CD4-positive, alpha-beta T cell treated with Interleukin-4 for 1 hour (primary cell): Measurements from ENCODE around the gene SMAD3.

Experiments used
- DNase-seq, 2 donors: peaks; one replicate each; pipeline ENCODE4 v3.0.0-alpha.2; 2020 to 2022

The SMAD3 gene

GRCh38 chr15:67185621-67186225 is 120.3 kb downstream of the SMAD3 start:
- DNase-seq = peak in 1 of 2 donors; percentile 20

- DNase-seq = peak in 1 of 2 donors; percentile 33
Measured at GRCh38 chr15:67186226-67186649, 120.8 kb downstream of the SMAD3 start.

DNA sequence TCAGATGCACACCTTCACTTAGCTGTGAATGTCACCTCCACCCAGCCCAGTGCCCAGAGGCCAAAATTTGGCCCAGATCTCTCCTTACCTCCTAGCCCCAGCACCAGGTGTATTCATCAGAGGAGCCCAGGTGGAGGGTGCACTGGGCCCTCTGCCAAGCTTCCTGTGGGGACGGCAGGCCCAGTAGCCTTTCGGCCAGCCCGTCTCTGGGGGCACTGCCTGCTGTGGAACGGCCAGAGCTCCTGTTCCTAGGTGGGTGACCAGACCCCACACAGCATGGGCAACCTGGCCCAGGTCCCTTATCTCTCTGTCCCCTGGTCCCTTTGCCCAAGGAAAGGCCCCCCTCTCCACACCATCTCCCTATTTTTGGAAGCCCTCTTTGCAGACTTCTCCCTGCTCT is 121.3 kb downstream of the SMAD3 start:
- no peak for DNase-seq

DNA sequence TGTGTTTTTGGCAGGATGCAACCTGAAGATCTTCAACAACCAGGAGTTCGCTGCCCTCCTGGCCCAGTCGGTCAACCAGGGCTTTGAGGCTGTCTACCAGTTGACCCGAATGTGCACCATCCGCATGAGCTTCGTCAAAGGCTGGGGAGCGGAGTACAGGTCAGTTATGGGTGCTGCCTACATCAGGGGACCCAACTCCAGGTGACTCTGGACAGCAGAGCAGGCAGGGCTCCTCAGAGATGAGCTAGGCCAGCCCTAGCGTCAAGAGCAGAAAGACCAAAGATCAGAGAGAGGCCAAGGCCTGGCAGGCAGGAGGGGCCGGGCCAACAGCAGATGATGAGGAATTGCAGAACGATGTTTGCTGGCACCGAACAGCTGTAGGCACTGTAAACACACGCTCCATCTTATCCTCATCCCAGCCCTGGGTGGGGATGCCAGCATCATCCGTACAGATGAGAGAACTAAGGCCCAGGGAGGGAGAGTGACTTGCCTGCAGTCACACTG is 122.0 kb downstream of the SMAD3 start:
- no peak for DNase-seq

DNA sequence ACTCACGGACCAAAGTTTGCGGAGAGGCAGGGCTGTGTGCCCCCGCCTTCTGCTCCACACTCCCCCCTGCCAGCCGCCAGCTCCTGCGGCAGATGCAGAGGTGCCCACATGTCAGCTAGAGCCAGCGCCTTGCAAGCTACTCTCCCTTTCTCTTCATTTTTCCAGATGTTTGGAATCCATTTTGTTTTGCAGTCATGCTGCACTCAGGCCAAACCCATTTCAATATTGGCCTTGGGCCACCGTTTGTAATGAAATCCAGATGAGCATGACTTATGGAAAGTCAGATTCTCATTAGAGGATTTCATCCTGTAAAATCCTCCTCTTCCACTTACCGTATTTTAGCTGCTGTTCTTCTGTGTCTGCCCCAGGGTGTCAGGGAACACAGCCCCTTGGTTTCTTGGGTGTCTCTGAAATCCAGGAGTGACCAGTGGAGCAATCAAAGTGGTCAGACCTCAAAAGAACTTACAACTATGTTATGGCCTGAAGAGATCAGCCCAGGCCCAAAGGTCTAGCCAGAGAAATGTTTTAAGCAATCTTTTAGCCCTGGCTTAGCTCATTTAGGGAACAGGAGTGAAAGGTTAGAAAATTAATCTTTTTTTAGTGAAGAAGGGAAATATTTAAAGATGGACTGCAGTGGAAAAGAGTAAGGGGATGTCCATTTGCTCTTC is 123.3 kb downstream of the SMAD3 start:
- DNase-seq = no peak

- no peak for DNase-seq
Measured at GRCh38 chr15:67189326-67190051, 124.1 kb downstream of the SMAD3 start.

- no peak for DNase-seq
Measured at GRCh38 chr15:67190326-67190725, 124.9 kb downstream of the SMAD3 start.

DNA sequence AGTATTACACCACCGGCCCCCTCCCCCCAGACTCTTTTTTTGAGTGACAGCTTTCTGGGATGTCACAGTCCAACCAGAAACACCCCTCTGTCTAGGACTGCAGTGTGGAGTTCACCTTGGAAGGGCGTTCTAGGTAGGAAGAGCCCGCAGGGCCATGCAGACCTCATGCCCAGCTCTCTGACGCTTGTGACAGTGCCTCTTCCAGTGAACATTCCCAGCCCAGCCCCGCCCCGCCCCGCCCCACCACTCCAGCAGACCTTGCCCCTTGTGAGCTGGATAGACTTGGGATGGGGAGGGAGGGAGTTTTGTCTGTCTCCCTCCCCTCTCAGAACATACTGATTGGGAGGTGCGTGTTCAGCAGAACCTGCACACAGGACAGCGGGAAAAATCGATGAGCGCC is 125.4 kb downstream of the SMAD3 start:
- no peak for DNase-seq

DNA sequence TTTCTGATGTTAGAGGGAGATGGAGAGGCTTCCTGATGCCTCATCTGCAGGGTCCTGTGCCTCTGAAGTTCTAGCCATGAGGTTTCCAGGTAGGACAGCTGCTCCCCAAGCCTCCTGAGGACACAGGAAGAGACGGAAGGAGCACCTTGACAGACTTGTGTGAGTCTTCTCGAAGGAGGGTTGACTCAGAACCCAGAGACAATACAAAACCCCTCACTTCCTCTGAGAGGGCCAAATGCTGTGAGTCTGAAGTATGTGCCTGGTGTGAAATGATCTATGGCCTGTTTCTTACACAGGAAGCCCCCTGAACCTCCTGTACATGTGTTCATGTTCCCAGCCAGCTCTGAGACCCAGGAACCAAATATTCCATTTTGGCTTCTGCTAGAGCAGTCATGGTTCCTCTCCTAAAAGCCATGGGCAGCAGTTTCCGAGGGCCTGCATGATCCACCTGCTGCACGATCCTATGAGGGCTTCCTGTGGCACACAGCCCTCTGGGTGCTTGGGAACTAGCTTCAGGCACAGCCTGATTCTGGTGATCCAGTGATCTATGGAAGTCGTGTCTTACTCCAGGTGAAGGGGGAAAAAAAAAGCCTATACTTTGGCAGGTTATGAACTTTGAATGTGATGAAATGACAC is 126.9 kb downstream of the SMAD3 start:
- no peak for DNase-seq

GRCh38 chr15:67193223-67193990 is 128.0 kb downstream of the SMAD3 start:
- no peak for DNase-seq

DNA sequence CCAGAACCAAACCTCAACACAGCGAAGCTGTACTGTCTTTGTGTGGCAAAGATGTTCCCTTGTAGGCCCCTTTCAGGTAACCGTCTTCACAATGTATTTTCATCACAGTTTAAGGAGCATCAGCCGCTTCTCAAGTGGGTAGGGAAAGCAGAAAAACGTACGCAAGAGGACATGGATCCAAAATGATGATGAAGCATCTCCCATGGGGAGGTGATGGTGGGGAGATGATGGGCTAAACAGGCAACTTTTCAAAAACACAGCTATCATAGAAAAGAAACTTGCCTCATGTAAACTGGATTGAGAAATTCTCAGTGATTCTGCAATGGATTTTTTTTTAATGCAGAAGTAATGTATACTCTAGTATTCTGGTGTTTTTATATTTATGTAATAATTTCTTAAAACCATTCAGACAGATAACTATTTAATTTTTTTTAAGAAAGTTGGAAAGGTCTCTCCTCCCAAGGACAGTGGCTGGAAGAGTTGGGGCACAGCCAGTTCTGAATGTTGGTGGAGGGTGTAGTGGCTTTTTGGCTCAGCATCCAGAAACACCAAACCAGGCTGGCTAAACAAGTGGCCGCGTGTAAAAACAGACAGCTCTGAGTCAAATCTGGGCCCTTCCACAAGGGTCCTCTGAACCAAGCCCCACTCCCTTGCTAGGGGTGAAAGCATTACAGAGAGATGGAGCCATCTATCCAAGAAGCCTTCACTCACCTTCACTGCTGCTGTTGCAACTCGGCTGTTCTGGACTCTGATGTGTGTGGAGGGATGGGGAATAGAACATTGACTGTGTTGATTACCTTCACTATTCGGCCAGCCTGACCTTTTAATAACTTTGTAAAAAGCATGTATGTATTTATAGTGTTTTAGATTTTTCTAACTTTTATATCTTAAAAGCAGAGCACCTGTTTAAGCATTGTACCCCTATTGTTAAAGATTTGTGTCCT is 129.0 kb downstream of the SMAD3 start:
- DNase-seq = no peak

GRCh38 chr15:67195305-67195704 is 129.9 kb downstream of the SMAD3 start:
- no peak for DNase-seq

DNA sequence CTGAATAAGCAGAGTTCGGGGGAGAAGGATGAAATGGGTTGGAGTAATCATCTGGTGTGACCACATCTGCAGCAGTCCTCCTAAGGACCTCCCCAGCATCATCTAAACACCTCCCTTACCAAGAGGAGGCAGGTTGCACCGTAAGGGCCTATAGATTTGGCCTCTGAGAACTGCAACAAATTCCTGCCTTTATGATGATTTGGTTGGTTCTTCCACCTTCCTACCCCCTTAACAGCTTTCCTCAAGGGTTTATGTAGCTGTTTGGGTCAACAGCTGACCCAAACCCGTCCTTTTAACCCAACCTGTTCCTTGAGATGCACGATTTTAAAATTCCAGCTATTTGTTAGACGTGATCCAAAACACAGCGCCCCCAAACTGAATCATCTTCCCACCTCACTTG is 130.8 kb downstream of the SMAD3 start:
- DNase-seq = no peak

DNA sequence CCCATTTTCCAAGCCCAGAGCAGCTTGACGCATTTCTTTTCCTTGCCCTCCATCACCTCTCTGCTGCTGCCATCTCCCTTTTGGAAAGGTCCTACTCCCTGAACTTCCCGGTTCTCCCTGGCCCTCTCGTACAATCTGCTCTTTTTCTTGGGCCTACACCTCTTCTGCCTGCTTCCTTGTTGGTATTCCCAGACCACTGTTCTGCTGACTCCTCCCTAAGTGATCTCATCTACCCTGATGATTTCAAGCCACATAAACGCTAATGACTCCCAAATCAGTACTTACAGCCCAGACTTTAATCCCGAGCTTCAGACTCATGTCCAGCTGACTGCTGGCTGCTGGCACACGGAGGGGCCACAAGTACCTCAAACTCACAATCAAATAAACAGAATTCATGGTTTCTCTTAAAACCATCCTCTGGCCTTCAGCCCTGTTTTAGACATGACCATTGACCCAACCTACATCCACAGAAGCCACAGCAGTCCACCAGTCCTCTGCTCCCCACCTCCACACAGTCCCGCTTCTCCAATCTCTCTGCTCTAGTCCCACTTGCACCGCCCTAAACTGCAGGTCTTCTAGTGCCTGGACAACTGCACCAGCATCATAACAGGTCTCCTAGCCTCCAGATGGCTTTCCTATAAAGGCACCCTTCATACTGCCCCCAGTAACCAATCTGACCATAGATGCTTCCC is 131.4 kb downstream of the SMAD3 start:
- DNase-seq = no peak

DNA sequence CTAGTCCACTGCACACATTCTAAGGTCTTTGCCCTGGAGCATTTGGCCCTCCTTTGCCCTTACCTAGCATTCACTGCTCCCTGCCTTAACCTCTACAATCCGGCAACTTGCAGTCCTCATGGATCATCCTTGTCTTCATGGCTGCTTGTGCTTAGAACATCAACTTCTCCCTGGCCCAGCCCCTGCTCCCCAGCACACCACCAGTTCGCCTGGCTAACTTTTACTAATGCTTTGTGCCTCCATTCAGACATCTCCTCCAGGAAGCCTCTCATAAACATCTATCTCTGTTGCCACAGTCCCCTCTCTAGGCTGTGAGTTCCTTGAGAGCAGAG is 131.9 kb downstream of the SMAD3 start:
- DNase-seq = no peak

DNA sequence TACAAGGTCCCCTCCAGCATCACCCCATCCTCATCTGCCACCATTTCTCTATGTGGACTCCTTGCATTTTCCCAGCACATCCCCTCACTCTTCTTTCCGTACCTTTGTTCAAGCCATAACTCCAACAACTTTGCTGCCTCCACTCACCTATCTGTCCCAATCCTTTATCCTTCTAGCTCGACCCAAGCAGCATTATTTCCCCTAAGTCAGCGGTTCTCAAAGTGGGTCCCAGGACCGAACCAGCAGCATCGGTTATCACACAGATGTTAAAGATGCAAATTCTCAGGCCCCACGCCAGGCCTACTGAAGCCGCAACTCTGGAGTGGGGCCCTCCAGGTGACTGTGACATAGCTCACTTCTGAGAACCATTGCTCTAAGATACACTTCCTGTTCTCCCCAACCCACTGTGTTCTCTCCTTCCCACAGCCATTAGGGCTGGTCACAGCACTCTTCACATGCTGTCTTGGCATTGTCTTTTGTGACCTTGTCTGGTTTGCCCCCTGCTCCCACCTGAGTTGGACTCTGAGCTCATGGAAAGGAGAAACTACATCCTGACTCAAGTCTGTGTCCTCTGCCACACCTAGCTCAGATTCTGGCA is 132.9 kb downstream of the SMAD3 start:
- no peak for DNase-seq

DNA sequence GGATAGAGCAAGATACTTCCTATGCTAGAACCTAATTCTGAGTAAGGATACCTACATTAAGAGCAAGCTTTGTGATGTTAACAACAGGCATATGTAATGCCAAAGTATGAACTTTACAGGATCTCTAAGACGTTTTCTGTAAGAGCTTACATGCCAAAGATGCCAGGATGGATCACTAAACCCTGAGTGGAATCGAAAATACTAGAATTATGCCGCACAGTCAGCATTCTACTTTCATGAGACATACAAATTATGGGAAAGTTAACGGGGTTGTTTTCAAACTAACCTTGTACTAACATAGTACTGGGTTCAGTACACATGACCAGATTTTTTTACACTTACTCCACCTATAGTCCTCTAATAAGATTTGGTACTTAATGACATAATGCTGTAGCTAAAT is 134.0 kb downstream of the SMAD3 start:
- DNase-seq = no peak

DNA sequence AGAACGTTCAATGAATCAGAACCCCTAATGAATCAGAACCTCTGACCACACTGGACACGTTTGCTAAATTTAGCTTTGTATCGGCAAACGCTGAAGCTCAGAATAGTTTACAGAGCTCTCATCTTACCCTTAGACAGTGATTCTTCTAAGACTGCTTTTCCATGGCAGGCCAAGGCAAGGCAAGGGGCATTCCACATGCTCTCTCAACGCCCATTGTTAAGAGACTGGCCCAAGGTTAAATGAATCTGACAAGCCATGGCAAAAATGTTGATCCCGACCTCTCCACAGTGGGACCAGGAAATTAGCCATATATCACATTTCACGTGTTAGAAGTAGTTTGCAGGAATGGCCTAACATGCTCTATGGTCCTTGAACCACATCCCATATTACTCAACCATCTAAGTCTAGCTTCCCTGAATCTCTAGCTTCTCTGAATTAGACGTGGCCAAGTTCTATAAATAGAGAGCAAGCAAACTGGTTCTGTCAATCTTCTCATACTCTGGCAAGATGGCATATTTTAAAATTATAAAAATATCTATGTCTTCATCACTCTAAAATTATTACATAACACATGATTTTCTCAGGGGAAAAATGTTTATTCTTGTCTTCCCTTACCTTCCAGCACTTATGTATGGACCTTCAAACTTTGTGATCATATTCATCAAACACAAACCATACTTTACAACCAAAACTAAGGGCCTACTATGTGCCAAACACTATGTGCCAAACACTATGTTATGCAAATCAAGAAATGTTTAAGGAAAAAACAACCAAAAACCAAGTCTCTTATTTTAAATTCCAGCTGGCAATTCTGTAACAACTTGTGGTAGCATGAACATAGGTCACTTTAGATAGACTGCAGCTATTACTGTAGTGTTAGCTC is 134.7 kb downstream of the SMAD3 start:
- no peak for DNase-seq

DNA sequence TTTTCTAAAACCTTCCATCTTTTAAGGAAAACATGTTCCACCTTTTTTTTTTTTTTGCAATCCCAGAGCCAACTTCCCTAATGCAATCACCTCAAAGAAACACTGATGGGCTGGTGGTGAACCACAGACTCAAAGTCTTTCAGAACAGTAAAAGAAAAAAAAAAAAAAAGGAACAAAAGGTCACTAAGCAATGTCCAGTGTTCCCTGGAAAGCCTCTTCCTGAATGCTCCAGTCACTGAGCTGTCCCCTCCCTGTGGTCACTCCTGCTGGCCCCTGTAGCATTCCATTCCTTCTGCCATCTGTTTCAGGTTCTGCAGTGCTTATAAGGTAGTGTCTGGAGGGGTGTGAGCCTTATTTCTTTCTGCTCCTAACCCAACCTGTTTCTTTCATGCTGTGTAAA is 135.7 kb downstream of the SMAD3 start:
- no peak for DNase-seq

DNA sequence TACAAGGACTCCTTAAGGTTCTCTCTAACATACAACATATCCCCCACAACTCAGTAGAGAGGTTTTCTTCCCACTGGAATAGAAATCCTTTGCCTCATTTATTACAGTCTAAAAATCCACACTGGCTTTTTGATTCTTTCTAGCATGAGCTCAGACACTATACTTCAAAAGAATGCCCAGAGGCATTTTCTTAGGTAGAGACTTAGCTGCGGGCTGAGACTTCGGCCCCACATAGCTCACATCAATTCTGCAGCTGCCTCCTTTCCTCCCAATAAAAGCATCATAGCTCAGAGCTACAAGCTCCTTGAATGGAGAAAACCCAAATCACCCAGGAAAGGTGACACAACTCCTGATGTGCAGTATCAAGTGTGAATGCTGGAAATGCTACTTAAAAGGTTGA is 136.7 kb downstream of the SMAD3 start:
- DNase-seq = no peak
